ENCODE data around the gene ZNF835.

ZNF835 gene

GRCh38 chr19:56664511-56664910 lies 7.0 kb downstream of the ZNF835 start:
- no peak for TF ChIP-seq SIN3A (IDR thresholded peaks at IDR 0.05; ENCODE audit: borderline replicate concordance, insufficient read depth, low read length)
- no peak for TF ChIP-seq FOXP2 (optimal IDR thresholded peaks at IDR 0.05; ENCODE audit: borderline replicate concordance, extremely low read depth, extremely low read length, insufficient read depth)
- TF ChIP-seq POLR2AphosphoS5 (IDR thresholded peaks at IDR 0.05; ENCODE audit: low read depth, low read length) = no peak
- no peak for TF ChIP-seq TAF1 (IDR thresholded peaks at IDR 0.05; ENCODE audit: borderline replicate concordance, insufficient read depth, low read length)
- TF ChIP-seq REST (IDR thresholded peaks at IDR 0.05; ENCODE audit: insufficient read depth in 1 of 2, low read depth in 2 of 2, low read length in 2 of 2) = no peak

GRCh38 chr19:56663931-56664500 lies 7.5 kb downstream of the ZNF835 start:
- TF ChIP-seq SIN3A (IDR thresholded peaks at IDR 0.05; ENCODE audit: borderline replicate concordance, insufficient read depth, low read length) (no peak), FOXP2 (optimal IDR thresholded peaks at IDR 0.05; ENCODE audit: borderline replicate concordance, extremely low read depth, extremely low read length, insufficient read depth) (no peak), TAF1 (IDR thresholded peaks at IDR 0.05; ENCODE audit: borderline replicate concordance, insufficient read depth, low read length) (no peak), REST (IDR thresholded peaks at IDR 0.05; ENCODE audit: insufficient read depth in 1 of 2, low read depth in 2 of 2, low read length in 2 of 2) (no peak), POLR2AphosphoS5 (IDR thresholded peaks at IDR 0.05; ENCODE audit: low read depth, low read length) (no peak)

GRCh38 chr19:56661248-56661647 lies 10.3 kb downstream of the ZNF835 start:
- TF ChIP-seq POLR2AphosphoS5 (IDR thresholded peaks at IDR 0.05; ENCODE audit: low read depth, low read length) = no peak

- TF ChIP-seq FOXP2 (optimal IDR thresholded peaks at IDR 0.05; ENCODE audit: borderline replicate concordance, extremely low read depth, extremely low read length, insufficient read depth) (no peak), SIN3A (IDR thresholded peaks at IDR 0.05; ENCODE audit: borderline replicate concordance, insufficient read depth, low read length) (no peak), REST (IDR thresholded peaks at IDR 0.05; ENCODE audit: insufficient read depth in 1 of 2, low read depth in 2 of 2, low read length in 2 of 2) (no peak), POLR2AphosphoS5 (IDR thresholded peaks at IDR 0.05; ENCODE audit: low read depth, low read length) (no peak)
Measured at GRCh38 chr19:56660381-56661107, 11.0 kb downstream of the ZNF835 start.

GRCh38 chr19:56654151-56654550 lies 17.4 kb downstream of the ZNF835 start:
- TF ChIP-seq SIN3A (IDR thresholded peaks at IDR 0.05; ENCODE audit: borderline replicate concordance, insufficient read depth, low read length) (no peak), REST (IDR thresholded peaks at IDR 0.05; ENCODE audit: insufficient read depth in 1 of 2, low read depth in 2 of 2, low read length in 2 of 2) (no peak), POLR2AphosphoS5 (IDR thresholded peaks at IDR 0.05; ENCODE audit: low read depth, low read length) (no peak), FOXP2 (optimal IDR thresholded peaks at IDR 0.05; ENCODE audit: borderline replicate concordance, extremely low read depth, extremely low read length, insufficient read depth) (no peak), TAF1 (IDR thresholded peaks at IDR 0.05; ENCODE audit: borderline replicate concordance, insufficient read depth, low read length) (no peak)

All from PFSK-1 (cell line).